NT2/D1 (cell line): Measurements from ENCODE around the gene KIF6.

ENCODE experiments used
- YY1 ChIP-seq: IDR thresholded peaks from 2 replicates; pipeline ENCODE4 v1.6.1; 2011; ENCODE audit not compliant: insufficient read length, insufficient read depth
- ZNF274 ChIP-seq: IDR thresholded peaks from 2 replicates; pipeline ENCODE4 v1.6.1; 2011; ENCODE audit warnings: mild to moderate bottlenecking, low read depth, low read length

DNA sequence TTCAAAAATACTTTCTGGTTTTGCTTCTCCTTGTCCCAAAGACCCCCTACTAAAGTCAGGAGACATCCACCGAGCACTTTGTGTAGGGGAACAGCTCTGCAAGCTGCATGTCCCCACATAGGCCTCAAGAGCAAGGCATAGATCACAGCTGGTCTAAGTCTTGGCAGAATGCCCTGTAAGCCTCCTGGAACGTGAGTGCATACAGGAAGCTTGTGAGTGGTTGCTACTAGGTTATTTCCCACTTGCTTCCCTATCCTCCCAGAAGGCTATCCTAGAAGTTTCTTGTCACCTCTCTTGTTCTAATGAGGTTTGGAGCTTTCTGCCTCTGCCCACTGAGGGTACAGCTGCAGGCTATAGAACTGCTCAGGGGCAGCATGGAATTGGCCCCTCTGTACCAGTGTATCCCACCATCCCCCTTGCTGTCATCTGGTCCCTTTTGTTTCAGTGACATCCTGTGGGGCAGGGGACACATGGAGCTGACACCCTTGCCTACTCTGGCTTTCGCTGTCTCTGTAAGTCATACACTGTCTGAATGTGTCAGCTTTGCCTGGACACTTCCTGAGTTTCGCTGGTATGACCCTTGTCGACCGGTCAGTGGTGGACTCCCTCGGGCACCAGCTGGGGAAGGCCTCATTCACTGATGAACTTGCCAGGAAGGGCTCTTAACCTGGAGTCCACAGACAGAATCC, 367.1 kb downstream of the KIF6 start:
- TF ChIP-seq ZNF274 (no peak), YY1 (no peak)
